Measurements from ENCODE around the gene SPPL2A. TPM values are rescaled to one million over a fixed set of nuclear protein-coding genes. Genes with fewer than 3 reads are reported as not detected.

SPPL2A gene
- total RNA-seq, 1 experiment from 2014 or later, result 93.0 TPM

DNA sequence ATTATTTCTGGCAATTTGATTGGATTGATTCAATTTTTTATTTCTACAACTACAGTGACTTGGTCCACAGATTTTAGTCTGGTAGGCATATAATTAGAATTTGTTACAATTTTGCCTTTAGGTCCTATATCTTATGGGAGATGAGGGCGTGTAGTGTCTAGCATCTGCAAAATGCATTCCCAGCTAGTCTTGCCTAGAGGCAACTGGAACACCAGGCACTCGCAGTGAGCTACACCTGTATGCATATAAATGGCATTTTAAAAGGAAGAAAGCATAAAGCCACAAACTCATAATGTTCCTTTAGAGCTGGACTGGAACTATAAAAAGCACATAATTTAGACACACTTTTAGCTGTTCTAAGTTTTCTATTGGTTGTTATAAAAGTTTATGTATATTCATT is 17.9 kb upstream of the SPPL2A start:
- CTCF ChIA-PET, result interaction anchor here (0.6 kb wide), 1 partner anchor 23 kb away, joined by 3 read pairs; no protein-coding TSS in a partner anchor
- no peak for DNase-seq (ENCODE audit: unreplicated experiment)
- BruUV-seq (replicated peaks), result no TSS peak
- TF ChIP-seq CTCF (IDR thresholded peaks at IDR 0.05; ENCODE audit: unreplicated experiment), result no peak
- intact Hi-C loops (cut with micrococcal nuclease), result no loop called here
- H3K27me3 Mint-ChIP-seq (ENCODE audit: insufficient read depth, unreplicated experiment), result no peaks in the 10 kb centered on the region
- no peak overlapping the region for H3K27ac Mint-ChIP-seq (ENCODE audit: low read depth, unreplicated experiment)
- H3K4me1 Mint-ChIP-seq (ENCODE audit: insufficient read depth, unreplicated experiment), result no peaks in the 10 kb centered on the region
- POLR2A ChIA-PET, result interaction anchor here (1.5 kb wide), 1 partner anchor 9 kb away, joined by 6 read pairs; no protein-coding TSS in a partner anchor
- no peak overlapping the region for H3K4me3 Mint-ChIP-seq (ENCODE audit: unreplicated experiment)
- no peaks in the 10 kb centered on the region for H3K36me3 Mint-ChIP-seq (ENCODE audit: insufficient read depth, unreplicated experiment)
- H3K9me3 Mint-ChIP-seq (ENCODE audit: unreplicated experiment), result no peaks in the 10 kb centered on the region

DNA sequence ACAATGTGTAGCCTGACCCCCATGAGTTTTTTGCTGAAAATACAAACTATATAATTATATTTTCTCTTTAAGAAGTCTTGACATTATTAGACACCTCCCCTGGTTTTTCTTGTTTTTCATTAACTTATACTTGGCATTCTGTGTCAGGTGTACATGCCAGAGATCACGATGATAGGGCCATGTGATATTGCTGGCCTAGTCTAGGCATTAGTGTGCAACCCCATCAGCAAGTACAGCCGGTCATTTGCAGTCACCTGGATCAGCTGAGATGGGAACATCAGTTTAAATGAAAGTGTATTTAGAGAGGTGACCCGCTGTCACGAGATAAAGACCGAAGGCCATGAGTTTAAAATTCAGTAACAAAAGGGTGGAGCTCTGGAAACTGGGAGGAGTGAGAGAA is 12.6 kb upstream of the SPPL2A start:
- ChIA-PET POLR2A (interaction anchor here (1.1 kb wide), 1 partner anchor 21 kb away, joined by 4 read pairs; no protein-coding TSS in a partner anchor), CTCF (no interaction called here)
- Mint-ChIP-seq H3K27ac (ENCODE audit: low read depth, unreplicated experiment) (no peak overlapping the region), H3K27me3 (ENCODE audit: insufficient read depth, unreplicated experiment) (no peaks in the 10 kb centered on the region), H3K4me3 (ENCODE audit: unreplicated experiment) (no peak overlapping the region), H3K9me3 (ENCODE audit: unreplicated experiment) (no peaks in the 10 kb centered on the region), H3K36me3 (ENCODE audit: insufficient read depth, unreplicated experiment) (no peaks in the 10 kb centered on the region), H3K4me1 (ENCODE audit: insufficient read depth, unreplicated experiment) (no peaks in the 10 kb centered on the region)
- no peak for TF ChIP-seq CTCF (IDR thresholded peaks at IDR 0.05; ENCODE audit: unreplicated experiment)
- intact Hi-C loops (cut with micrococcal nuclease), result no loop called here
- BruUV-seq (replicated peaks), result no TSS peak
- no peak for DNase-seq (ENCODE audit: unreplicated experiment)

DNA sequence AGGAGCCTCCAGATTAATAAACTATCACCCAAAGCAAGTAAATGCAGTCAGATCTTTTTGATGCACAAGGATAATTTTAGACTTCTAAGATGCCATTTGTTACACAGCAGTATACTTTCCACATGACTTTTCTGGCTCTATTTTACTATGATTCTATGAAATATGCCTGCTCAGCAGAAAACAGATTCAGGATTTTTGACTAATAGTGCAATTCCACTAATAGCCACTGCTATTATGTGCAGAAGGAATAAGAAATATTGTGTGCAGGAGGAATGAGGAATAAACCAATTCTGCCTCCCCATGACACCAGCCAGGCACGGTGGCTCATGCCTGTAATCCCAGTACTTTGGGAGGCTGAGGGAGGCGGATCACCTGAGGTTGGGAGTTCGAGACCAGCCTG is 11.5 kb upstream of the SPPL2A start:
- no peak for TF ChIP-seq CTCF (IDR thresholded peaks at IDR 0.05; ENCODE audit: unreplicated experiment)
- H3K27me3 Mint-ChIP-seq (ENCODE audit: insufficient read depth, unreplicated experiment), result no peaks in the 10 kb centered on the region
- H3K4me1 Mint-ChIP-seq (ENCODE audit: insufficient read depth, unreplicated experiment), result no peaks in the 10 kb centered on the region
- ChIA-PET POLR2A (interaction anchor here (0.7 kb wide), 1 partner anchor 52 kb away, joined by 3 read pairs; no protein-coding TSS in a partner anchor), CTCF (no interaction called here)
- no peaks in the 10 kb centered on the region for H3K9me3 Mint-ChIP-seq (ENCODE audit: unreplicated experiment)
- H3K4me3 Mint-ChIP-seq (ENCODE audit: unreplicated experiment), result no peak overlapping the region
- no peak overlapping the region for H3K27ac Mint-ChIP-seq (ENCODE audit: low read depth, unreplicated experiment)
- intact Hi-C loops (cut with micrococcal nuclease), result no loop called here
- no peaks in the 10 kb centered on the region for H3K36me3 Mint-ChIP-seq (ENCODE audit: insufficient read depth, unreplicated experiment)
- no TSS peak for BruUV-seq (replicated peaks)
- no peak for DNase-seq (ENCODE audit: unreplicated experiment)

DNA sequence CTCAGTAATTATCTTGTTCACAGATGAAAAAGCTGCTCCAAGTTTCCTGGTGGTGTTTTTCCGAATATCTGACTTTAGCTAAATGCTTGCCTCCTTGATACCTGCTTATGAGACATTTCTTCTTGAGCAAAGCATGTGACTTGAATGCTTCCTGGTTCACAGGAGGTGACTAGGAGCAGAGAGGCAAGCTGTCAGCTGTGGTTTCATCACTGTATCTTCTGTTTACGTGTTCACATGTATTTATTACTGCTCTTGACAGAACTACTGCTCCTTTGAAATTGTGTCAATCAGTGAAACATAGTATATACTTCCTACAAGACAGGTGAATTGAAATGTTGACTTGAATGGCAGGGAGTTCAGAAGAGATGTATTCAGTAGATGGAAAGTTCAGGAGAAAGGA is 8.9 kb upstream of the SPPL2A start:
- no peaks in the 10 kb centered on the region for H3K27me3 Mint-ChIP-seq (ENCODE audit: insufficient read depth, unreplicated experiment)
- BruUV-seq (replicated peaks), result no TSS peak
- H3K4me3 Mint-ChIP-seq (ENCODE audit: unreplicated experiment), result no peak overlapping the region
- DNase-seq (ENCODE audit: unreplicated experiment), result no peak
- intact Hi-C loops (cut with micrococcal nuclease), result no loop called here
- no peaks in the 10 kb centered on the region for H3K36me3 Mint-ChIP-seq (ENCODE audit: insufficient read depth, unreplicated experiment)
- H3K4me1 Mint-ChIP-seq (ENCODE audit: insufficient read depth, unreplicated experiment), result no peaks in the 10 kb centered on the region
- no peaks in the 10 kb centered on the region for H3K9me3 Mint-ChIP-seq (ENCODE audit: unreplicated experiment)
- ChIA-PET POLR2A (interaction anchor here (1.2 to 1.6 kb wide), 3 partner anchors 9 to 41 kb away, joined by 3 to 6 read pairs (median 5); partner anchors contain the start of gene SPPL2A), CTCF (interaction anchor here (1.0 kb wide), 1 partner anchor 102 kb away, joined by 3 read pairs; no protein-coding TSS in a partner anchor)
- TF ChIP-seq CTCF (IDR thresholded peaks at IDR 0.05; ENCODE audit: unreplicated experiment), result no peak
- H3K27ac Mint-ChIP-seq (ENCODE audit: low read depth, unreplicated experiment), result no peak overlapping the region
